CD4-positive, alpha-beta T cell (primary cell): ENCODE data around the gene TTLL6. TPM values are rescaled to one million over a fixed set of nuclear protein-coding genes. Genes with fewer than 3 reads are reported as not detected.

Source experiments
- ATAC-seq: fragments of 200-7000 bp; cut with Tn5 transposase; one replicate; pipeline ENCODE4 v1.10.0; 2022; ENCODE audit warnings: mild to moderate bottlenecking; ENCODE audit not compliant: poor library complexity
- CTCF ChIA-PET: fragments of 350-600 bp; sonication (Branson Sonifier 250); formaldehyde crosslinking; loops from one replicate; lab custom pipeline; 2021; ENCODE audit warnings: antibody characterized with exemption, inconsistent platforms; lab: Charles Lee
- POLR2A ChIA-PET: fragments of 350-600 bp; sonication (Branson Sonifier 250); formaldehyde crosslinking; loops from one replicate; lab custom pipeline; 2021; ENCODE audit warnings: antibody characterized with exemption, inconsistent platforms; lab: Charles Lee
- DNase-seq, 14 experiments: peaks; one replicate each; pipeline ENCODE4 v3.0.0-alpha.2; 2013 to 2020; ENCODE audit warnings: mixed read lengths in 2 of 14
- H3K27ac ChIP-seq, 2 donors: one replicate each; pipeline versions ENCODE4 v1.5.1 to v1.7.0; 2013; ENCODE audit warnings: low read length in 2 of 2, low read depth in 1 of 2, mild to moderate bottlenecking in 1 of 2
- H3K27me3 ChIP-seq, 2 experiments: 1 replicate in 1 of 2; 2 replicates in 1 of 2; pipeline versions ENCODE4 v1.6.1 to v1.7.0; 2013; ENCODE audit warnings: low read length in 2 of 2, control low read depth in 1 of 2, mild to moderate bottlenecking in 1 of 2, moderate library complexity in 1 of 2; ENCODE audit not compliant: insufficient read depth in 2 of 2, control insufficient read depth in 1 of 2
- H3K36me3 ChIP-seq: one replicate; pipeline ENCODE4 v1.6.1; 2013; ENCODE audit warnings: low read length, control low read depth; ENCODE audit not compliant: insufficient read depth
- H3K4me1 ChIP-seq: one replicate; pipeline ENCODE4 v1.6.1; 2013; ENCODE audit warnings: low read length, control low read depth; ENCODE audit not compliant: insufficient read depth
- H3K4me3 ChIP-seq: one replicate; pipeline ENCODE4 v1.5.1; 2013; ENCODE audit warnings: mild to moderate bottlenecking, low read length, moderate library complexity
- H3K9me3 ChIP-seq, 2 experiments: 1 replicate in 1 of 2; 2 replicates in 1 of 2; pipeline versions ENCODE4 v1.6.1 to v1.7.0; 2013; ENCODE audit warnings: low read length in 2 of 2, mild to moderate bottlenecking in 2 of 2, control low read depth in 1 of 2, moderate library complexity in 1 of 2; ENCODE audit not compliant: control insufficient read depth in 1 of 2, insufficient read depth in 1 of 2
- H3K27ac Mint-ChIP-seq: one replicate; pipeline ENCODE4 v1.8.0; 2020; ENCODE audit warnings: mixed read lengths
- H3K27me3 Mint-ChIP-seq: one replicate; pipeline ENCODE4 v1.8.0; 2021; ENCODE audit warnings: mixed read lengths
- H3K36me3 Mint-ChIP-seq: one replicate; pipeline ENCODE4 v1.8.0; 2021; ENCODE audit warnings: low read depth, mixed read lengths
- H3K4me1 Mint-ChIP-seq: one replicate; pipeline ENCODE4 v1.8.0; 2021; ENCODE audit warnings: low read depth, mixed read lengths
- H3K4me3 Mint-ChIP-seq: one replicate; pipeline ENCODE4 v1.8.0; 2020; ENCODE audit warnings: mild to moderate bottlenecking, mixed read lengths
- H3K9me3 Mint-ChIP-seq: one replicate; pipeline ENCODE4 v1.8.0; 2020; ENCODE audit warnings: mixed read lengths
- CTCF ChIP-seq: fragments of 200-600 bp; IDR thresholded peaks from one replicate; pipeline ENCODE4 v1.8.0; 2022; ENCODE audit warnings: antibody characterized with exemption, mild to moderate bottlenecking
- intact Hi-C, 2 experiments: fragments of 100-400 bp; cut with DNase I in 1 of 2; cut with micrococcal nuclease in 1 of 2; formaldehyde crosslinking; loops; one replicate each; pipeline versions ENCODE4 v1.15.1 to v1.9.0; 2023 to 2025; cut with DNase I, micrococcal nuclease
- total RNA-seq, 174 experiments: library from RNA in 2 of 174; stranded (reverse) in 2 of 174; gene quantifications; one replicate each; pipeline ENCODE4 v1.2.3 and lab custom pipeline; 2021 to 2026

TTLL6 gene
- total RNA-seq, 2 experiments from 2014 or later: not detected

- H3K9me3 Mint-ChIP-seq: no peaks in the 10 kb centered on the region
- no peak for TF ChIP-seq CTCF
- no peaks in the 10 kb centered on the region for H3K4me1 Mint-ChIP-seq
- ChIA-PET POLR2A (interaction anchor here (0.6 kb wide), 1 partner anchor 11 kb away, joined by 5 read pairs; no protein-coding TSS in a partner anchor), CTCF (interaction anchor here (0.6 to 2.1 kb wide), 7 partner anchors 11 to 1195 kb away, joined by 3 to 8 read pairs (median 5); no protein-coding TSS in a partner anchor)
- no peak for ATAC-seq
- H3K9me3 ChIP-seq: no peaks in the 10 kb centered on the region
- no peak overlapping the region for H3K4me3 Mint-ChIP-seq
- no peak overlapping the region for H3K27ac ChIP-seq
- peaks cover 6% of the 10 kb centered on the region for H3K4me1 ChIP-seq
- H3K36me3 Mint-ChIP-seq: no peaks in the 10 kb centered on the region
- peaks cover 69% of the 10 kb centered on the region for H3K27me3 Mint-ChIP-seq
- H3K36me3 ChIP-seq: no peaks in the 10 kb centered on the region
- peaks cover 13 to 18% of the 10 kb centered on the region in 2 experiments for H3K27me3 ChIP-seq
- no peak for DNase-seq
- intact Hi-C loops: loop anchor here in 1 of 2 experiments (1.0 to 2.0 kb wide), 2 partner anchors 66 to 118 kb away; no protein-coding TSS in a partner anchor
- no peak overlapping the region for H3K27ac Mint-ChIP-seq
- H3K4me3 ChIP-seq: no peak overlapping the region
Measured at GRCh38 chr17:48790607-48791127, 26.4 kb downstream of the TTLL6 start.

GRCh38 chr17:48787828-48788227 is 29.2 kb downstream of the TTLL6 start:
- H3K36me3 Mint-ChIP-seq: no peaks in the 10 kb centered on the region

GRCh38 chr17:48779421-48779820 is 37.6 kb downstream of the TTLL6 start:
- Mint-ChIP-seq H3K27ac (no peak overlapping the region), H3K4me1 (no peaks in the 10 kb centered on the region), H3K27me3 (peaks cover 34% of the 10 kb centered on the region), H3K9me3 (no peaks in the 10 kb centered on the region), H3K4me3 (no peak overlapping the region), H3K36me3 (no peaks in the 10 kb centered on the region)
- Histone ChIP-seq H3K4me3 (no peak overlapping the region), H3K36me3 (no peaks in the 10 kb centered on the region), H3K27me3 (no peaks in the 10 kb centered on the region), H3K27ac (no peak overlapping the region), H3K9me3 (no peaks in the 10 kb centered on the region), H3K4me1 (no peaks in the 10 kb centered on the region)
- ChIA-PET POLR2A (interaction anchor here (0.7 kb wide), 1 partner anchor 11 kb away, joined by 5 read pairs; no protein-coding TSS in a partner anchor), CTCF (interaction anchor here (0.6 to 0.8 kb wide), 3 partner anchors 11 to 143 kb away, joined by 3 to 5 read pairs (median 3); no protein-coding TSS in a partner anchor)
- TF ChIP-seq CTCF: no peak
- ATAC-seq (no peak), DNase-seq (no peak)
- intact Hi-C loops: no loop called here

More at GRCh38 chr17:48787828-48788227, 29.2 kb downstream of the TTLL6 start:
- H3K27ac Mint-ChIP-seq: no peak overlapping the region
- ChIA-PET CTCF (interaction anchor here (1.3 kb wide), 1 partner anchor 109 kb away, joined by 4 read pairs; no protein-coding TSS in a partner anchor), POLR2A (no interaction called here)
- DNase-seq: no peak
- peaks cover 48% of the 10 kb centered on the region for H3K27me3 Mint-ChIP-seq
- no peak overlapping the region for H3K4me3 ChIP-seq
- no peaks in the 10 kb centered on the region for H3K36me3 ChIP-seq
- peaks cover 6% of the 10 kb centered on the region for H3K4me1 ChIP-seq
- no peak overlapping the region for H3K4me3 Mint-ChIP-seq
- no peak overlapping the region for H3K27ac ChIP-seq
- TF ChIP-seq CTCF: no peak
- peaks cover 9 to 18% of the 10 kb centered on the region in 2 experiments for H3K27me3 ChIP-seq
- ATAC-seq: no peak
- intact Hi-C loops: no loop called here
- H3K4me1 Mint-ChIP-seq: no peaks in the 10 kb centered on the region
- H3K9me3 ChIP-seq: no peaks in the 10 kb centered on the region
- no peaks in the 10 kb centered on the region for H3K9me3 Mint-ChIP-seq
